Mesenchymal stem cell (in vitro differentiated cells and primary cell): Measurements from ENCODE around the gene SH3BP5L.

ENCODE experiments used
- DNase-seq: peaks from one replicate; pipeline ENCODE4 v3.0.0-alpha.2; 2013
- H2AFZ ChIP-seq: one replicate; pipeline ENCODE4 v1.6.1; 2013; ENCODE audit warnings: low read depth, mild to moderate bottlenecking, control low read depth, inconsistent platforms, low read length, moderate library complexity
- H2AK5ac ChIP-seq: 2 replicates; pipeline ENCODE4 v1.6.1; 2013; ENCODE audit warnings: low read length, moderate library complexity, mild to moderate bottlenecking, inconsistent platforms; ENCODE audit not compliant: severe bottlenecking
- H2BK120ac ChIP-seq: one replicate; pipeline ENCODE4 v1.6.1; 2013; ENCODE audit warnings: low read depth, mild to moderate bottlenecking, inconsistent platforms, low read length, moderate library complexity
- H2BK12ac ChIP-seq, 2 experiments: one replicate each; pipeline ENCODE4 v1.6.1; 2013; ENCODE audit warnings: inconsistent platforms in 2 of 2, low read length in 2 of 2, mild to moderate bottlenecking in 2 of 2, moderate library complexity in 2 of 2, control low read depth in 1 of 2
- H2BK15ac ChIP-seq: one replicate; pipeline ENCODE4 v1.6.1; 2013; ENCODE audit warnings: mild to moderate bottlenecking, low read depth, inconsistent platforms; ENCODE audit not compliant: poor library complexity, severe bottlenecking
- H2BK5ac ChIP-seq: 2 replicates; pipeline ENCODE4 v1.6.1; 2013; ENCODE audit warnings: low read depth, mild to moderate bottlenecking, low read length, control low read depth, inconsistent platforms; ENCODE audit not compliant: poor library complexity, severe bottlenecking
- H3K14ac ChIP-seq, 2 experiments: one replicate each; pipeline ENCODE4 v1.6.1; 2013; ENCODE audit warnings: inconsistent platforms in 2 of 2, low read length in 2 of 2, control low read depth in 1 of 2, mild to moderate bottlenecking in 1 of 2, moderate library complexity in 1 of 2
- H3K18ac ChIP-seq, 2 experiments: one replicate each; pipeline ENCODE4 v1.6.1; 2013; ENCODE audit warnings: inconsistent platforms in 2 of 2, low read length in 2 of 2, control low read depth in 1 of 2, low read depth in 1 of 2, mild to moderate bottlenecking in 1 of 2
- H3K23ac ChIP-seq, 2 experiments: one replicate each; pipeline ENCODE4 v1.6.1; 2013; ENCODE audit warnings: inconsistent platforms in 2 of 2, low read length in 2 of 2, mild to moderate bottlenecking in 2 of 2, moderate library complexity in 2 of 2, control low read depth in 1 of 2
- H3K27ac ChIP-seq: 2 replicates; pipeline ENCODE4 v1.5.1; 2013; ENCODE audit warnings: mild to moderate bottlenecking, moderate library complexity, low read length, control low read depth, inconsistent platforms; ENCODE audit not compliant: poor library complexity, severe bottlenecking
- H3K27me3 ChIP-seq, 2 experiments: 2 replicates each; pipeline versions ENCODE4 v1.6.1 to v1.7.0; 2013; ENCODE audit warnings: low read length in 2 of 2, mild to moderate bottlenecking in 2 of 2, moderate library complexity in 2 of 2, control low read depth in 1 of 2, inconsistent platforms in 1 of 2; ENCODE audit not compliant: control insufficient read depth in 1 of 2, insufficient read depth in 1 of 2
- H3K36me3 ChIP-seq, 2 experiments: 2 replicates each; pipeline versions ENCODE4 v1.6.1 to v1.7.0; 2013; ENCODE audit warnings: low read length in 2 of 2, control low read depth in 1 of 2, inconsistent platforms in 1 of 2, low read depth in 1 of 2, mild to moderate bottlenecking in 1 of 2; ENCODE audit not compliant: insufficient read depth in 2 of 2, control insufficient read depth in 1 of 2
- H3K4ac ChIP-seq, 2 experiments: one replicate each; pipeline ENCODE4 v1.6.1; 2013; ENCODE audit warnings: inconsistent platforms in 2 of 2, low read length in 2 of 2, mild to moderate bottlenecking in 2 of 2, moderate library complexity in 2 of 2, control low read depth in 1 of 2, low read depth in 1 of 2
- H3K4me1 ChIP-seq: 2 replicates; pipeline ENCODE4 v1.6.1; 2013; ENCODE audit warnings: low read depth, low read length, control low read depth; ENCODE audit not compliant: control insufficient read depth, insufficient read depth
- H3K4me2 ChIP-seq: 2 replicates; pipeline ENCODE4 v1.6.1; 2013; ENCODE audit warnings: low read length, mild to moderate bottlenecking, inconsistent platforms; ENCODE audit not compliant: poor library complexity, severe bottlenecking
- H3K4me3 ChIP-seq, 2 experiments: 2 replicates each; pipeline versions ENCODE4 v1.5.1 to v1.7.0; 2013; ENCODE audit warnings: low read length in 2 of 2, mild to moderate bottlenecking in 2 of 2, control low read depth in 1 of 2, low read depth in 1 of 2; ENCODE audit not compliant: insufficient read depth in 1 of 2
- H3K79me1 ChIP-seq: replicated peaks from 2 replicates; pipeline ENCODE4 v1.6.1; 2013; ENCODE audit warnings: mild to moderate bottlenecking, control low read depth, low read length, inconsistent platforms; ENCODE audit not compliant: poor library complexity, severe bottlenecking
- H3K9ac ChIP-seq: 2 replicates; pipeline ENCODE4 v1.7.0; 2013; ENCODE audit warnings: mild to moderate bottlenecking, low read length, moderate library complexity
- H3K9me3 ChIP-seq: 2 replicates; pipeline ENCODE4 v1.7.0; 2013; ENCODE audit warnings: mild to moderate bottlenecking, low read length; ENCODE audit not compliant: control insufficient read depth
- H4K8ac ChIP-seq: one replicate; pipeline ENCODE4 v1.6.1; 2013; ENCODE audit warnings: inconsistent platforms, mild to moderate bottlenecking, low read length, moderate library complexity
- H4K91ac ChIP-seq: one replicate; pipeline ENCODE4 v1.6.1; 2013; ENCODE audit warnings: mild to moderate bottlenecking, low read length, inconsistent platforms
- WGBS: methylation state at CpG from one replicate; pipeline ENCODE4 v1.1.7; 2013; ENCODE audit warnings: mixed read lengths; 5-methylcytosine and 5-hydroxymethylcytosine counted together

Gene SH3BP5L

DNA sequence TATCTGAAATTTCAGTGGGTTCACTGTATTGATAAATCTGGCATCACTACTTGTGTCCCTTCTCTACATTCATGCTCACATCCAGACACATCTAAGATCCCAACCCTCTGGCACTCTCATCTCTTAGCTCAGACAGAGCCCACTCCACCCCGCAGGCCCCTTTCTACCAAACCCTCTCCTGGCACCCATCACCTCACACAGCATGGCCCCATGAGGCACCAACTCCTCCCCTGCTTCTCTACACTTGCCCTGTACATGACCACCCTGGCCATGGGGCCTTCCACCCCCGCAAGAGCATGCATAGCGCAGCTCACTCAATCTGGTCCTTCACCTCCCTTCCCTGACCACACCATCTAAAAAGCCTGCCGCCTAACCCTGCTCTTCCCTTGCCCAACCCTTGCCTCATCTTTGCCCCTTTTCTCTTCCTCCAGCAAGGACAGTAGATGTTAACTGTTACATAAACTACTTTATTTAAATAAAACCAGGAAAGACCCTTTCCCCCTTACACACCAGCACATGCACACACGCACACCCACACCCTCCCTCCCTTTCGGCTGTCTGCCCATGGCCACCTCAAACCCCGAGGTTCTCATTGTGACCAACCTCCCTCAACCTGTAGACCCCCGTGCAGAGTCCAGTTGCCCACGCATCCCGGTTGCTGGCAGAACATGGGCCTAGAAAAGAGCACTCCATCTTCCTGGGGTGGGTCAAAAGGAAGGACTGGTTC lies 15.6 kb downstream of the SH3BP5L start:
- Histone ChIP-seq H3K27ac (no peak overlapping the region), H2BK120ac (no peak overlapping the region), H3K4me1 (peaks cover 5% of the 10 kb centered on the region), H3K23ac (no peak overlapping the region), H2AK5ac (no peak overlapping the region), H3K18ac (no peak overlapping the region), H2BK15ac (no peak overlapping the region), H3K79me1 (peaks cover 10% of the 10 kb centered on the region), H3K9ac (no peak overlapping the region), H3K4me3 (no peak overlapping the region), H3K27me3 (no peaks in the 10 kb centered on the region), H2BK12ac (no peak overlapping the region), H3K4ac (no peak overlapping the region), H2AFZ (no peak overlapping the region), H3K36me3 (peaks cover 41 to 43% of the 10 kb centered on the region in 2 experiments), H4K91ac (no peak overlapping the region), H3K9me3 (no peaks in the 10 kb centered on the region), H2BK5ac (no peak overlapping the region), H3K14ac (no peak overlapping the region), H3K4me2 (no peak overlapping the region), H4K8ac (no peak overlapping the region)
- DNase-seq, result no peak
- 89% methylated on average over 10 of the region's 10 CpGs for WGBS

DNA sequence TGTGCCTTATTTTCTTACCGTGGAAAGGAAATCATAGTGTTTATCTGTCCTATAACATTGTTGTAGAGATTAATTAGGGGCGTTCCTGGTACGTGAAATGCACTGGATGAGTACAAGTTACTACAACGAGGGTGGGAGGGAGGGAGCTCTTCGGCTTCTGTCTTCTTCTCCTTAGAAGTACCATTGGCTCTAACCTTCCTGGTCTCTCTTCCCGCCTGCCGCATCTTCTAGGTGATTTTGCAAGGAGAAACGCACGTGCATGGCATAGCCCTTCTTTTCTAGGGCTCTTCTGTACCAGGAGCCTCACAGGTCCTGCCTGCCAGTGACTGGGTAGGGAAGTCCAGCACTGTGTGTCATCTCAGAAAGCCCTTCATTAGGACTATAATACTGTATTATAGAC lies 16.8 kb downstream of the SH3BP5L start:
- Histone ChIP-seq H3K18ac (no peak overlapping the region), H4K8ac (no peak overlapping the region), H2BK5ac (no peak overlapping the region), H2BK12ac (no peak overlapping the region), H2AFZ (no peak overlapping the region), H4K91ac (no peak overlapping the region), H3K23ac (no peak overlapping the region), H3K14ac (no peak overlapping the region), H3K36me3 (peaks cover 28 to 36% of the 10 kb centered on the region in 2 experiments), H3K79me1 (peaks cover 5% of the 10 kb centered on the region), H2BK15ac (no peak overlapping the region), H3K27ac (no peak overlapping the region), H3K4me3 (no peak overlapping the region), H3K4me2 (no peak overlapping the region), H3K4me1 (peaks cover 5% of the 10 kb centered on the region), H2BK120ac (no peak overlapping the region), H2AK5ac (no peak overlapping the region), H3K4ac (no peak overlapping the region), H3K27me3 (no peaks in the 10 kb centered on the region), H3K9ac (no peak overlapping the region), H3K9me3 (no peaks in the 10 kb centered on the region)
- 92% methylated on average over 9 of the region's 9 CpGs for WGBS
- no peak for DNase-seq

GRCh38 chr1:248807067-248807737 lies 18.5 kb downstream of the SH3BP5L start:
- Histone ChIP-seq H2AK5ac (no peak overlapping the region), H4K8ac (no peak overlapping the region), H3K18ac (no peak overlapping the region), H3K4me2 (no peak overlapping the region), H3K36me3 (peaks cover 11 to 19% of the 10 kb centered on the region in 2 experiments), H2BK15ac (no peak overlapping the region), H3K27me3 (no peaks in the 10 kb centered on the region), H2BK12ac (no peak overlapping the region), H2BK5ac (no peak overlapping the region), H3K4me3 (peak overlapping the region in 1 of 2 experiments; percentile 18), H3K23ac (no peak overlapping the region), H3K79me1 (peaks cover 2% of the 10 kb centered on the region), H2BK120ac (no peak overlapping the region), H3K27ac (no peak overlapping the region), H4K91ac (no peak overlapping the region), H2AFZ (no peak overlapping the region), H3K4me1 (peaks cover 5% of the 10 kb centered on the region), H3K9me3 (no peaks in the 10 kb centered on the region), H3K4ac (no peak overlapping the region), H3K14ac (no peak overlapping the region), H3K9ac (no peak overlapping the region)
- WGBS, result 57% methylated on average over 14 of the region's 15 CpGs
- DNase-seq, result peak; percentile 24

DNA sequence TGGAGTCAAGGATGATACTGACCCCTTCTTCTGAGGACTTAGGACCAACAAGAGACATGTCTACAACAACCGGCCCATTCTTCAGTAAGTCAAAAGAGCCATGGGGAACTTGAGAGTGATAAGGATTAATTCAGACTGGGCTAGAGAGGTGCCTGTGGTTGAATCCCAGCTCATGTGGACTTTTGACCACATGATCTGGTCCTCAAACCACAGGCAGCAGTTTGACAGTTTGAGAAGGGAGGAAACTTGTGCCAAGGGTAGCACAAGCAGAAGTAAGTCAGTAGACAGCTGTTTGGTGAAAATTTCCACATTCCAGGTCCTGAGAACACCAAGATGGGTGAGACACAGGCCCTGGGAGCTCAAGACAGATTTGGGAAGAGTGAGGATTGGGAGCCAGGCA lies 19.8 kb downstream of the SH3BP5L start:
- Histone ChIP-seq H2BK12ac (no peak overlapping the region), H2BK120ac (no peak overlapping the region), H2AK5ac (no peak overlapping the region), H3K14ac (no peak overlapping the region), H3K9ac (no peak overlapping the region), H3K23ac (no peak overlapping the region), H3K27ac (no peak overlapping the region), H3K4me3 (no peak overlapping the region), H3K4me2 (no peak overlapping the region), H3K79me1 (no peaks in the 10 kb centered on the region), H4K8ac (no peak overlapping the region), H3K36me3 (peaks cover 3 to 6% of the 10 kb centered on the region in 2 experiments), H3K27me3 (no peaks in the 10 kb centered on the region), H2BK15ac (no peak overlapping the region), H3K18ac (no peak overlapping the region), H2BK5ac (no peak overlapping the region), H4K91ac (no peak overlapping the region), H2AFZ (no peak overlapping the region), H3K4me1 (peaks cover 3% of the 10 kb centered on the region), H3K4ac (no peak overlapping the region), H3K9me3 (no peaks in the 10 kb centered on the region)
- no peak for DNase-seq
- 93% methylated on average over 1 of the region's 1 CpG for WGBS
